HS-27A (cell line): ENCODE measurements around the gene MUC6.
"Not testable (repeated sequence)": the region's sequence is repeated elsewhere in the genome, so short reads cannot be mapped to it uniquely, and the experiment has no call there.

Experiments
- DNase-seq: peaks from one replicate; pipeline ENCODE4 v3.0.0-alpha.2; 2012; ENCODE audit warnings: low read depth, missing footprints

MUC6 gene

DNA sequence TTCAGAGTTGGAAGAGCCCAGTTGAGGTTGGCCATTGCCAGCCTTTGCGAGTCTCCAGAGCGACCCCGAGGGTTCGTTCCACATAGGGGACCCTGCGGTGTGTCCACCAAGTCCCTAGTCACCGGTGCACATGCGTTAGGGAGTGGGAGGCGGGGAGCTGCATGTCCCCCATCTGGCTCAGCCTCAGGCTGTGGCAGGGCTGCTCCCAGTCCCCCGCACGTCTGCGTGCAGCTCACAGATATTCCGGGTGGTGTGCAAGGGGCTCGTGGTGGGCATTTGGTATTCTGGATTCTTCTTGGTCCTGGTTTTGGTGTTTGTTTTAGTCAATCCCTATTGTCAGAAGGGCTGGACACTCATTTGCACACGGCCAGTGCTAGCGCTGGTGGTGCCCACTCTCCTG, 48.8 kb downstream of the MUC6 start:
- no peak for DNase-seq

DNA sequence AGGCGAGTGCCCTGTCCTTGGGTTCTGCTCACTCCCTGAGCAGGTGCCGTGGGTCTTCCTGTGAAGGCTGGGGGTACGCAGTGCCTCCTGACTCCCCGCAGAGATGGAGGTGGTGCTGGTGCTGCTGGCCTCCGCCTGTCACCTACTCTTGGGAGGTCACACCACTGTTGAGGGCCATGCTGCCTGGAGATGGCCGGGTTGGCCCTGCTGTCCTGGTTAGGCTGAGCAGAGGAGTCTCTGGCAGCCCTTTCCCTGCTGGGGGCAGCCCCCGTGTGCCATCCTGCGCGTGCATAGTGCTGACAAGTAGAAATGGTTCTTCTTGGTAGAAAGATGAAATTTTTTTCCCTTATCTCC, 49.6 kb downstream of the MUC6 start:
- DNase-seq, result no peak

DNA sequence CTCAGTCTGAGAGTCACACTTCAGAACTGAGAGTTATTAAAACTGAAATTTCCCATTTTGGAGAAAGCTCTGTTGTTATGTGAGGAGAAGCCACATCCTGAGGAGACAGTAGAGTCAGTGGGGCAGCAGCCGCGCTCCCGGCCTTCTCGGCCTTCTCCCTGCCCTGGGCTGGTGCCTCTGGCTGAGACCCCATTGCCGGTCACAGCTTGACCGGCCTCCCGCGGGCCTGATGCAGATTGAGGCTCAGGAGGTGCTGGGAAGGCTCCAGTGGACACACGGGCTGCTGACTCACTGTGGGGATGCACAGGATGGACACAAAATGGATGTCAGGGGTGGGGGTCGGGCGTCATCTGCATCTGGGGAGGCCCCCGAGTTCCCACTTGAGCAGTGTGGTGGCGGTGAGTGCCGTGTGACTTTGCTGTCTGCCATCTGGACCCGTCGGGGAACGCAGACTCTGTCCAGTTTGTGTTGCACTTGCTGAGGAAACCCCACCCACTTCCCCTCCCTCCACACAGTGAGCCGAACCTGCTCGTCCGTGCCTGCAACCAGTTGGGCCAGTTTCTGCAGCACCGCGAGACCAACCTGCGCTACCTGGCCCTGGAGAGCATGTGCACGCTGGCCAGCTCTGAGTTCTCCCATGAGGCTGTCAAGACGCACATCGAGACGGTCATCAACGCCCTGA, 50.1 kb downstream of the MUC6 start:
- DNase-seq, result no peak

DNA sequence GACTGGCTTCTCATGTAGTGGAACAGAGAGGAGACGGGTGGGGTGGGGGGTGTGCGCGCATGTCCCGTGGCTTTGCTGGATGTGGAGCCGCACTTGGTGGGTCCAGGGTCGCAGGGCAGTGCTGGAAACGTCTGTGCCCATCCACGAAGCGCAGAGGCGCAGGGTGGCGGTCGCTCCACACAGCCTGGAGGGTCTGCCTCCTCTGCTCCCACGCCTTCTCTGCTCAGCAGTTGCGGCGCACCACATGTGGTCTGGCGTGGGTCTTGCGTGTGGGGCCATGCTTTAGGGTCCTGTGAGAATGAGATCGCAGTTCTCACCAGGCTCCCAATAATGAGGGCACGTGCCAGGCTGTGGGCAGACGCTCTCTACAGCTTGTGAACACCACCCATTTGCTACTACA, 50.7 kb downstream of the MUC6 start:
- DNase-seq, result no peak

DNA sequence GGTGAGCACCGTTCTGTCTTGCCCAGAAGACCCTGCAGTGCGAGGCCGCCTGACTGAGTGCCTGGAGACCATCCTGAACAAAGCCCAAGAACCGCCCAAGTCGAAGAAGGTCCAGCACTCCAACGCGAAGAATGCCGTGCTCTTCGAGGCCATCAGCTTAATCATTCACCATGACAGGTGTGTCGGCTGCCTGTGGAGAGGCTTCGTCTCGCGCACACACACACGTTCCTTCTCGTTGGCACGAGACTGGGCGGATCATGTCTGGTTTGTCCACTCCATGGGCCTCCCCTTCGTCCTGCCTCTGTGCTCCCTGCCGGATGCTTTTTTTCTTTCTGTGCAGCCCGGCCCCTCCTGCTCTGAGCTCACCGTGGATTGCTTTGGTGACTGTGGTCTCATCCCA, 51.1 kb downstream of the MUC6 start:
- no peak for DNase-seq

DNA sequence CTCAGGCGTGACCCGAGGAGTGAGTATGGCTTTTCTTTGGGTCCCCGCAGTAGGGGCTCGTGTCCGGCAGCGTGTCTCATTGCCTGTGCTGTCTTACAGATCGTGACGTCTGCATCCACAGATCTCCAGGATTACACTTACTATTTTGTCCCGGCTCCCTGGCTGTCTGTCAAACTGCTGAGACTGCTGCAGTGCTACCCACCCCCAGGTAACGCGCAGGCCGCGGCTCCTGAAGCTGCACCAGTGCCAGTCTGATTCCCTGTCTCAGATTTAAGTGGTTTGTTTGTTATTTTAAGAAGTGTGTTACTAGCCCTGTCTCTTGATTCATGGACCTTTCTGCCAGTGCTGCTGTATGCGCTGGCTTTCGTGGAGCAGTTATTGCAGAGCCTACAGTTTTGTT, 52.0 kb downstream of the MUC6 start:
- no peak for DNase-seq

DNA sequence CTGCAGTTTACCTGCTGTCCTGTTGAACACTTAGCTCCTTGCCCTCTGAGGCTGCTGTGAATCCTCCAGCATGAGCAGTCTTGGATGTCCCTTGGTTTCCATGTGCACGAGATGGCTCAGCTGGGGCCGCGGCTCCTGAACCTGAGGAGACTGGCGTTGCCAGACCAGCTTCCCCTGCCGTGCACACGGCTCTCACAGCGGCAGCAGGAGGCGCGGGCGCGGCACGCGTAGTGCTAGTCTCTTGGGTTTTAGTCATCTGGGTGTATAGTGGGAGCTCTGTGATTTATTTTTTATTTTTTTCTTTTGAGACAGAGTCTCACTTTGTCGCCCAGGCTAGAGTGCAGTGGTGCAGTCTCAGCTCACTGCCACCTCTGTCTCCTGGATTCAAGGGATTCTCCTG, 54.8 kb downstream of the MUC6 start:
- no peak for DNase-seq

DNA sequence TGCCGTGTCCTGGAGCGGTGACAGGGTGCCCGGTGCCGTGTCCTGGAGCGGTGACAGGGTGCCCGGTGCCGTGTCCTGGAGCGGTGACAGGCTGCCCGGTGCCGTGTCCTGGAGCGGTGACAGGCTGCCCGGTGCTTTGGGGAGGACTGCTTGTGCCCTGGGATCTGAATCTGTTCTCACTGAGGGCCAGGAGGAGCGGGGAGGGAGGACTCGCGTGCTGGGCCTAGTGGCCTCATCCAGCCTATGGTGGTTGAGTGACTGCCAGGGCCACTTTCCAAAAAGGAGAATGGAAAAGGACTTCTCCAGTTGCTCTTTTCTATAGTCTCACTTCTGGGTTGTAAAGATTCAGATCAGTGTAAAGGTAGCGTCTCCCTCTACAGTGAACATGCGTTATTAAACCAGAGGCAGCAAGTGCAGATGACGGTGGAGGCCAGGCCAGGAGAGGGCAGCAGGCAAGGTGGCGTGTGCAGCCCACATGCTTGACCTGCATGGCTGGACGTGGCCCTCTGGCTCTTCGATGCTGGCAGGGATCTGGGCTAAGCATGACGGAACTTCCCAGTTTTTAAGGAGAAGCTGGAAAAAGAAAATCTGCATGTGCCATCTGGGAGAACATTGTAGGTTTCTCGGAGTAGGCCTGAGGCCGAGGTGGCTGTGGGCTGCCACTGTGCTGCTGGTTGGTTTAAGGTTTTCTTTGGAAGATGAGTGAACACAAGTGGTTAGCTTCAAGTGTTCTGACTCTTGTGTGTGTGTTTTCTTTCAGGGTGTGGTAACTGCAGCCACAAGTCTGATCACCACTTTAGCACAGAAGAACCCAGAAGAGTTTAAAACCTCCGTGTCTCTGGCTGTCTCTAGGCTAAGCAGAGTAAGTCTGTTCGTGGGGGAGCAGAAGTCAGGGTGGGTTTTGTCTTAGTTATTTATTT, 55.8 kb downstream of the MUC6 start:
- no peak for DNase-seq

DNA sequence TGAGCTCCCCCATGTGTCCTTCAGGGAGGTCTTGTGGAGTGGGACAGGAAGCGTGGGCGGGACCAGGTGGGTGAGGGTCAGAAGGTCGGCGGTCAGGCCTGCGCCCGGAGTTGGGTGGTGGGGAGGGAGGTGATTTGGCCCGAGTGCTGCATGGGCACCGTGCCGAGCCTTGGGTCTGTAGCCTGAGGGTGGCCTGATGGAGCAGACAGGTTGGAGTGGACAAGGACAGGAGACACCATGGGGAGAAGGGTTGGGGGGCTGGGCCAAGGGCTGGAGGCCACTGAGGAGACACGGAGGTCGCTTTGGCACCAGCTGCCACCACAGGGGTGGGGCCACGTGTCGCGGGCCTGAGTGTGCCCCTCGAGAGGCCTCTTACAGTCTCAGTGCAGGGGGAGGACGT, 57.7 kb downstream of the MUC6 start:
- DNase-seq, result no peak

DNA sequence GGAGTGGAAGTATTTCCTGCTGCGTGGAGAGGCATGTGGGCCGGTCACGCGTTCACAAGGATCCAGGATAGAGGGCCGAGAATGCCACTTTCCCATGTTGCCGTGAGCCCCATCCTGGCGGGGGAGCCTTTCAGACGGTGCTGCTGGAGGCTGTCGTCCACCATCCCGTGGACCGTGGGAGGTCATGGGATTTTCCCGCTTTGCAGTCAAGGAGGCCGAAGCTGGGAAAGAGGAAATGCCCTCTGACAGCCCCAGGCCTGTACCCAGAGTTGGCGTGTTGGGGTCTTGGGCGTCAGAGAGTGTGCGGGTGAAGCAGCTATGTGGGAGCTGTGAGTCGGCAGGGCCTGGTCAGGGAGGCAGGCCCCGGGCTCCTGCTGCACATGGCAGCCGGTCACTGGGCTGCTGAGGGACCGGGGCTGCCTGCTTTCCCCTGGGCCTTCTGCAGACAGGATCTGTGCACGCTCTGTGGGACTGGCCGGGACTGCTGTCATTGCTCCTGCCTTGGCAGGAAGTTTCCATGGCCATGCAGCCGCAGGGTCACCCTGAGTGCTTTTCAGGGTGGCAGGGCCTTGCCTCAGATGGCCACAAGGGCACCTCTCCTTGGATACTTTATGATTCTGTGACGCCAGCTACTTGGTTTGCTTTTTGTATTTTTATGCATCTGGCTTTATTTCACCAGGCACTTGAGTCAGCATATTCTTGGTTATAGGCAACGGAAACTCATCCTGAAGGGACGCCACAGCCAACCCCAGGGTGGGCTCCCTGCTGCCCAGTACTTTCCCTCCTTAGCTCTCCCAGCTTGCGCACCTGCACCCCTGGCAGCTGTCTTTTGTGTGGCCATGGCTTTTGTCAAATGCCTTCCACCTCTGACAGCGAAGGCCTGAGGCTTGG, 58.4 kb downstream of the MUC6 start:
- no peak for DNase-seq

DNA sequence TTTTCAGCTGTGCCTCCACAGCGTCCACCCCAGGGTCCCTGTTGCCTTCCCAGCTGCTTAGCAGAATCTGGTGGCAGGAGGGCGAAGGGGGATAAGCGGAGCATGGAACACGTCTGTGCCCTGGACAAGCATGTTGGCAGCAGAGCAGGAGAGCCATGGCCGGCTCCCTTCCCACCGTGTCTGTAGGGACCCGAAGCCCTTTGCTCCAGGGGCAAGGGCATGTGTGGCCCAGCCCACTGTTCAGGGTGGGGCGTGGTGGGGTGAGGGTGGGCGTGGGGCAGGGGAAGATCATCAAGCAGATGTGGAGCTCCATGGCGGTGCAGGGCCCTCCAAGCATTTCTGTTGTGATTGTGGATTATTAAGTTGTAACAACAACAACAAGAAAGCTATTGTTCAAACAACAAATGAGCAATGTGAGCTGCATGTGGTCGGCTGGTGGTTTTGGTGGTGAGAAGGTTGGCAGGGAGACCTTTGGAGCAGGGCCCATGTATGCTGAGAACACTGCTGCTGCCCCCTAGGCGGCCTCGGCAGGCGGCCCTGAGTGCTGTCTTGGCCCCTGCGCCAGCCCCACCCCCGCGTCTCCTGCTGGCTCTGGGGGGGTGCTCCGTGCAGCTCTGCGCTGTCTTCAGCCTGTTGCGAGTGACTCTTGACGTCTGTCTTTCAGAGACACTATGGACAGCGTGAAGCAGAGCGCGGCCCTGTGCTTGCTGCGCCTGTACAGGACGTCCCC, 59.9 kb downstream of the MUC6 start:
- DNase-seq, result no peak

DNA sequence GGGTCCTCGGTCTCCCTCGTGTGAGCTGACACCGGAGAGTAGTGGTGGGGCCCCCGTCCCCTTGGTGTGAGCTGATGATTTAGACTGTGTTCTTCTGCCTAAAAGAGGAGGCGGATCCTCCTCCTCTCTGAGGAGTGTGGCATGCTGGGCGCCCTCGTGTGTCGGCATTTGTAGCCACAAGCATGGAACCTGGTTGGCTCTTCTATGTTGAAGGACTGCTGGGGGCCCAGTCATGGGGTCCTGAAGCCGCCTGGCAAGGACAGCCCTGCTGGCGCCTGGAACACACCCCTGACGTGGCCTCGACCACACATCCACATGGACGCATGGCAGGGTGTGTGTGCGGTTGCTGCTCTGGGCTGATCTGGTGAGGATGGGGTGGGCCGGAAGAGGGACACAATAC, 60.7 kb downstream of the MUC6 start:
- no peak for DNase-seq

DNA sequence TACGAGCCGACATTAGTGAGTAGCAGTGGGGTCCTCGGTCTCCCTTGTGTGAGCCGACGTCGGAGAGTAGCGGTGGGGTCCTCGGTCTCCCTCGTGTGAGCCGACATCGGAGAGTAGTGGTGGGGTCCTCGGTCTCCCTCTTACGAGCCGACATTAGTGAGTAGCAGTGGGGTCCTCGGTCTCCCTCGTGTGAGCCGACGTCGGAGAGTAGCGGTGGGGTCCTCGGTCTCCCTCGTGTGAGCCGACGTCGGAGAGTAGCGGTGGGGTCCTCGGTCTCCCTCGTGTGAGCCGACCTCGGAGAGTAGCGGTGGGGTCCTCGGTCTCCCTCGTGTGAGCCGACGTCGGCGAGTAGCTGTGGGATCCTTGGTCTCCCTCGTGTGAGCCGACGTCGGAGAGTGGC, 61.1 kb downstream of the MUC6 start:
- DNase-seq, result not testable (repeated sequence)

DNA sequence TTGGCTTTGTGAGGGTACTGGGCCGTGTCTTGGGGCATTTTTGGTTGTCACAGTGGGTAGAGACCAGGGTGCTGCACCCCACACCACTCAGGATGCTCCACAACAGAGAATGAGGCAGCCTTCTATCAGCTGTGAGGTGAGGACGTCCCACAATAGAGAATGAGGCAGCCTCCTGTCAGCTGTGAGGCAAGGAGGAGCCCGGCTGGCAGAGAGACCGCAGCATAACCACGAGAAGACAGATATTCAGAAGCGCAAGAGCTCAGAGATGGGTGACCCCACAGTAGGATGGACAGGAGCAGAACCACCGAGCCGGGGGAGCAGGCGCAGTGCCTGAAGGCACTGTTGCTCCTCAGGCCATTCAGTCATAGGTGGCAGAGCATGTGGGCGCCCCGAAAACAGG, 63.3 kb downstream of the MUC6 start:
- no peak for DNase-seq

DNA sequence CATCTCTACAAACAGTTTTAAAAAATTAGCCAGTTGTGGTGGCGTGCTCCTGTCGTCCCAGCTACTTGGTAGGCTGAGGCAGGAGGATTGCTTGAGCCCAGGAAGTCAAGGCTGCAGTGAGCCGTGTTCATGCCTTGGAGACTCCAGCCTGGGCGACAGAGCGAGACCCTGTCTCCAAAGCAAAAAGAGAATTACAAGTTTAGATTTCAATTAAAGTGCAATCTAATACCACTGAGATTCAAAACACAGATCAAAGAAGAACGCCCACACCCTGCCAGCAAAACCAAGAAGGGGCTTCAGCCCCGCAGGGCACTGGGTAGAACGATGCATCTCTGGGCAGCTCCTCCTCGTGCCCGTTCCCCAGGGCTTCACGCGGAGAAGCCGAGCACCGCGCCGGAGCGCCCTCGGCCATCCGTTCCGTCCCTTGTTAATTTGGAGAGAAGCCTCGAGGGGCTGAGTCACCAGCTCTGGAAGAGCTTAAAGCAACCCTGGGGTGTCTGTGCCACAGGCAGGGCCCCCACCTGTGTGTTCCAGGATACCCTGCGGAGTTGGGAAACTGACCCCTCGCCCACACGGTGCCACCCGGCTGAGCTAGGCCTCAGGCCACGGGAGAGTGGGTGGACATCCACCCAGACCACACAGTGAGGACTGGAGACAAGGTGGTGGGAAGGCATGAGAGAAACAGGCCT, 63.9 kb downstream of the MUC6 start:
- DNase-seq, result no peak

DNA sequence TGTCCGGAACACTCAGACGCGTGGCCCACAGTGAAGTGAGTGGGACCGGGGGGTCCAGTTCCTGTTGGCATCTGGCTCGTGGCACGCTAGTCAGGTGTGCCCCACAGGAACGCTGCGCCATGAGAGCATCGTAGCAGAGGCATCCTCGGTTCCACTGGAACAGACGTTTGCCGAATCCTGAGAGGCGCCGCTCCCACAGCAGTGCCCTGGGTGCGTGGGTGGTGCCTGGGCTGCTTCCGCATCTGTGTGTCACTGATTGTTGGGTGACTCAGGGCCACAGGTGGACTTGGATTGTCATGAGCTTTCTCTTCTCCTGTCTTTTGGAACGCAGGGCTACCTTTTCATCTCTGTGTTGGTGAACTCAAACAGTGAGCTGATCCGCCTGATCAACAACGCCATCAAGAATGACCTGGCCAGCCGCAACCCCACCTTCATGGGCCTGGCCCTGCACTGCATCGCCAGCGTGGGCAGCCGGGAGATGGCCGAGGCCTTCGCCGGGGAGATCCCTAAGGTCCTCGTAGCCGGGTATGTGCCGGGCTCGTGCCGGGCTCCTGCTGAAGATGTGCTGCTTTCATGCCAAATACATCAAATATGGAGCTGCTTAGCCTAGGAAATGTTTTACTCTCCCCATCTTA, 64.7 kb downstream of the MUC6 start:
- DNase-seq, result no peak

DNA sequence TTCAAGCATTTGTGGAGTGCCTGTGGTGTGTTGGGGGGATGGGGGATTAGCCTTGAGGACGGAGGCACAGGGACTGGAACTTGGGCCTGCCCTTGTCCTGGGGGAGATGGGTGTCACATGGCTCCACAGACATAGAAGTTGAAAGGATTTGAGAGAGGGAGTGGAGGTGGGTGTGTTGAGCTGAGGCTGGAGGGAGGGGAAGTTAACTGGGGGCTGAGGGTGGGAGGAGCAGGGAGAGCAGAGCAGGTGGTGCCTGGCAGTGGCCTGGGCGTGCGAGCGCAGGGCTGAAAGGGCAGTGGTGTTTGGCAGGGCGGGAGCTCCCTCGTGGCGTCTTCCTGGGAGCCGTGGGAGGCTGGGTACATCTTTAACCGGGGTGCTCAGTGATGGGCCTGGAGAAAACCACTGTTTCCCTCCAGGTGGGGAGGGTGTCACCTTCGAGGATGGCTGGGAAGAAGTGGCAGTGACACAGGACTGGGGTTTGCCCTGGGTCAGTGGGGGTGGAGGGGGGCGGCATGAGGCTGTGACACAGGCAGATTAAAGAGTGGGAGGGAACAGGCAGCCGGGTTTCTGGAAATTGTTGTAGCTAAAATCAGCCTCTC, 65.3 kb downstream of the MUC6 start:
- no peak for DNase-seq

DNA sequence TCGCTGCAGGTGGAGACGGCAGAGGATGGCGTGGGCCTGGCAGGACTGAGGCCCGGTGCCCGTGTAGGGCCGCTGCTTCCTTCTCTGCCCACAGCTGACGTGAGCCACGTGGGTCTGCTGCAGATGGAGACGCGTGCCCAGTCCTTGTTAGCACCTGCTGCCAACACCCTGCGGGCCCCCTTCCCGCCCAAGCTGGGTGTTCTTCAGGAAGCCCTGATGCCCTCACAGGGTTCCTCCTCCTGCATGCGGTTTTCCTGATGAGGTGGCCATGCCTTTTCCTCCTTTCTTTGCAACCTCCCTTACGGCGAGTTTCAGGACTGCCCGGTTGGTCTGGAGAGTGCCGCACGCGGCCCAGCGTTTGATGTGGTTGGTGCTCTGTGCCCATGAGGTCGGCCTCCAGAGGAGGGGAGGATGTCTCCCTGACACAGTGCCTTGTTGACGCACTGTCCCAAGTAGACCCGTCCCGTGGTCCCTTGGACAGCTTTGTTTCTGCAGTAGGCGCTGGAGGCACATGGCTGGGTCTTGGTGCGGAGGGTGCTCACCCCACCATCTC, 66.1 kb downstream of the MUC6 start:
- DNase-seq, result no peak

DNA sequence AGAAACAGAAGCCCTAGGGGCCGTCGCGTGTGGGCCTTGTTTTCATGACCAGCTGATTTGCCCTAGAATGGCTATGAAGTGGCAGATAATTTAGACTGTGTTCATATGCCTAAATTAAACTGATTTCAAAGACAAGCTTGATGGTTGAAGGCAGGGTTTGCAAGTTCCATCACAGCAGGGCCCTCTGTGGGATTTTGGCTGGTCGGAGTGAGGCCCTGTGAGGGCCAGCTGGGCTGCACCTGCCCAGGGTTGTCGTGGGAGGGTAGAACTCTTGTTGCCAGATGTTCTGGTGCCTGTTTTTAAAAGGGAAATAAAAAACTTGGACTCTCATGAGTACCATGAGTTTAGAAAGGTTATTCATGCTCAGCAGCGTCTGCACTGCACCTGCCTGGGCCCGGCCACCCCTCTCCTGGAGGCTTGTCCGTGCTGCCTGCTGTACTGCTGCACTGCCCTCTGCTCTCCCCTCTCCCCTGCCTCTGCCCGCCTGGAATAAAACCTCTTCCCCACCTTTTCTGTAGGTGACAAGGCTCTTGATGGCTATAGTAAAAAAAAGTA, 66.8 kb downstream of the MUC6 start:
- DNase-seq, result no peak

DNA sequence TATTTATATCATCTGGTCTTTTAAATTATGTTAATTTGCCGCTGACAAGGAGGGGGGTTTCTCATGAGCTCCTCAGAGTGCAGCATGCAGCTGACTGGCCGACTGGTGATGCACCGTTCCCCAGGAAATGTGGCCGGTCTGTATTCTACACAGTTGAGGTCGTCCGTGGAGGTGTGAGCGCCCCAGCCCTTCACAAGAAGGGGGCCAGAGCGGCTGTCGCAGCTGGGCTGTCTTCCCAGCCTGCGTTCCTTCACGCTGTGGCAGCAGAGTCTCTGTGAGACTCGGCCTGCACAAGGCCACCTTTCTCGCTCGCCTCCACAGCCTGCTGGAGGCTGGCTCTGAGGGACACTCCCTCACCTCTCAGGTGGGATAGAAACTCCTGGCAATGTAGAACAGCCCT, 67.7 kb downstream of the MUC6 start:
- no peak for DNase-seq
